NT2/D1 (cell line): Measurements from ENCODE around the gene PRKAG2.

Experiments
- DNase-seq: peaks from one replicate; pipeline ENCODE4 v3.0.0-alpha.2; 2011; ENCODE audit warnings: low read depth, low spot score
- H3K27me3 ChIP-seq: 2 replicates; pipeline ENCODE4 v1.6.0; 2011; ENCODE audit warnings: mild to moderate bottlenecking; ENCODE audit not compliant: insufficient read length, insufficient read depth
- H3K36me3 ChIP-seq: 2 replicates; pipeline ENCODE4 v1.6.1; 2011; ENCODE audit warnings: mild to moderate bottlenecking, low read length, mixed read lengths; ENCODE audit not compliant: insufficient read depth, insufficient read length
- H3K4me1 ChIP-seq: 2 replicates; pipeline ENCODE4 v1.5.1; 2011; ENCODE audit not compliant: insufficient read depth, insufficient read length
- H3K4me3 ChIP-seq: 2 replicates; pipeline ENCODE4 v1.5.1; 2011; ENCODE audit warnings: low read depth; ENCODE audit not compliant: insufficient read length
- H3K9ac ChIP-seq: 2 replicates; pipeline ENCODE4 v1.6.0; 2011; ENCODE audit warnings: low read depth; ENCODE audit not compliant: insufficient read length
- H3K9me3 ChIP-seq: 2 replicates; pipeline ENCODE4 v1.5.1; 2011; ENCODE audit warnings: mild to moderate bottlenecking, low read length; ENCODE audit not compliant: insufficient read depth
- SUZ12 ChIP-seq: IDR thresholded peaks from 2 replicates; pipeline ENCODE4 v1.6.1; 2011; ENCODE audit not compliant: insufficient read length, insufficient read depth; ENCODE audit errors: extremely low read depth
- YY1 ChIP-seq: IDR thresholded peaks from 2 replicates; pipeline ENCODE4 v1.6.1; 2011; ENCODE audit not compliant: insufficient read length, insufficient read depth
- ZNF274 ChIP-seq: IDR thresholded peaks from 2 replicates; pipeline ENCODE4 v1.6.1; 2011; ENCODE audit warnings: mild to moderate bottlenecking, low read depth, low read length

The PRKAG2 gene

GRCh38 chr7:151697942-151698341 is 179.0 kb downstream of the PRKAG2 start:
- no peak overlapping the region for H3K9ac ChIP-seq
- no peaks in the 10 kb centered on the region for H3K27me3 ChIP-seq
- no peak for DNase-seq
- H3K4me1 ChIP-seq: peaks cover 31% of the 10 kb centered on the region
- no peak overlapping the region for H3K4me3 ChIP-seq
- no peaks in the 10 kb centered on the region for H3K36me3 ChIP-seq
- H3K9me3 ChIP-seq: no peaks in the 10 kb centered on the region
- TF ChIP-seq YY1 (no peak), ZNF274 (no peak), SUZ12 (no peak)

GRCh38 chr7:151697515-151697895 is 179.4 kb downstream of the PRKAG2 start:
- DNase-seq: no peak
- Histone ChIP-seq H3K9me3 (no peaks in the 10 kb centered on the region), H3K9ac (no peak overlapping the region), H3K27me3 (no peaks in the 10 kb centered on the region), H3K4me1 (peaks cover 32% of the 10 kb centered on the region), H3K36me3 (no peaks in the 10 kb centered on the region), H3K4me3 (no peak overlapping the region)
- TF ChIP-seq SUZ12 (no peak), YY1 (no peak), ZNF274 (no peak)

GRCh38 chr7:151696721-151697514 is 180.0 kb downstream of the PRKAG2 start:
- peaks cover 32% of the 10 kb centered on the region for H3K4me1 ChIP-seq
- TF ChIP-seq SUZ12: no peak
- no peak for TF ChIP-seq ZNF274
- TF ChIP-seq YY1: no peak
- peak; percentile 32 for DNase-seq
- H3K4me3 ChIP-seq: no peak overlapping the region
- no peaks in the 10 kb centered on the region for H3K9me3 ChIP-seq
- peak overlapping the region; percentile 42 for H3K9ac ChIP-seq
- no peaks in the 10 kb centered on the region for H3K36me3 ChIP-seq
- no peaks in the 10 kb centered on the region for H3K27me3 ChIP-seq

GRCh38 chr7:151695951-151696541 is 180.9 kb downstream of the PRKAG2 start:
- no peaks in the 10 kb centered on the region for H3K36me3 ChIP-seq
- no peak for DNase-seq
- peaks cover 32% of the 10 kb centered on the region for H3K4me1 ChIP-seq
- H3K27me3 ChIP-seq: no peaks in the 10 kb centered on the region
- no peaks in the 10 kb centered on the region for H3K9me3 ChIP-seq
- peak overlapping the region; percentile 8 for H3K9ac ChIP-seq
- H3K4me3 ChIP-seq: no peak overlapping the region
- TF ChIP-seq SUZ12 (no peak), ZNF274 (no peak), YY1 (no peak)

GRCh38 chr7:151694828-151695580 is 181.9 kb downstream of the PRKAG2 start:
- Histone ChIP-seq H3K9ac (no peak overlapping the region), H3K4me3 (no peak overlapping the region), H3K9me3 (no peaks in the 10 kb centered on the region), H3K36me3 (no peaks in the 10 kb centered on the region), H3K4me1 (peaks cover 32% of the 10 kb centered on the region), H3K27me3 (no peaks in the 10 kb centered on the region)
- DNase-seq: no peak
- TF ChIP-seq ZNF274 (no peak), SUZ12 (no peak), YY1 (no peak)

GRCh38 chr7:151694441-151694827 is 182.5 kb downstream of the PRKAG2 start:
- TF ChIP-seq SUZ12 (no peak), ZNF274 (no peak)
- H3K36me3 ChIP-seq: no peaks in the 10 kb centered on the region
- H3K9ac ChIP-seq: no peak overlapping the region
- DNase-seq: no peak
- H3K27me3 ChIP-seq: no peaks in the 10 kb centered on the region
- H3K9me3 ChIP-seq: no peaks in the 10 kb centered on the region
- H3K4me3 ChIP-seq: no peak overlapping the region
- H3K4me1 ChIP-seq: peaks cover 32% of the 10 kb centered on the region

GRCh38 chr7:151693140-151693539 is 183.8 kb downstream of the PRKAG2 start:
- peaks cover 33% of the 10 kb centered on the region for H3K4me1 ChIP-seq
- H3K27me3 ChIP-seq: no peaks in the 10 kb centered on the region

More at GRCh38 chr7:151693140-151693539, 183.8 kb downstream of the PRKAG2 start:
- Histone ChIP-seq H3K9me3 (no peaks in the 10 kb centered on the region), H3K4me3 (no peak overlapping the region), H3K9ac (no peak overlapping the region), H3K36me3 (no peaks in the 10 kb centered on the region)
- DNase-seq: no peak
- TF ChIP-seq YY1 (no peak), ZNF274 (no peak), SUZ12 (no peak)
